Measurements from ENCODE around the gene EIF2B4. TPM values are rescaled to one million over a fixed set of nuclear protein-coding genes. Genes with fewer than 3 reads are reported as not detected.

The EIF2B4 gene
- total RNA-seq = 25.2 and 27.7 TPM in 2 replicates

DNA sequence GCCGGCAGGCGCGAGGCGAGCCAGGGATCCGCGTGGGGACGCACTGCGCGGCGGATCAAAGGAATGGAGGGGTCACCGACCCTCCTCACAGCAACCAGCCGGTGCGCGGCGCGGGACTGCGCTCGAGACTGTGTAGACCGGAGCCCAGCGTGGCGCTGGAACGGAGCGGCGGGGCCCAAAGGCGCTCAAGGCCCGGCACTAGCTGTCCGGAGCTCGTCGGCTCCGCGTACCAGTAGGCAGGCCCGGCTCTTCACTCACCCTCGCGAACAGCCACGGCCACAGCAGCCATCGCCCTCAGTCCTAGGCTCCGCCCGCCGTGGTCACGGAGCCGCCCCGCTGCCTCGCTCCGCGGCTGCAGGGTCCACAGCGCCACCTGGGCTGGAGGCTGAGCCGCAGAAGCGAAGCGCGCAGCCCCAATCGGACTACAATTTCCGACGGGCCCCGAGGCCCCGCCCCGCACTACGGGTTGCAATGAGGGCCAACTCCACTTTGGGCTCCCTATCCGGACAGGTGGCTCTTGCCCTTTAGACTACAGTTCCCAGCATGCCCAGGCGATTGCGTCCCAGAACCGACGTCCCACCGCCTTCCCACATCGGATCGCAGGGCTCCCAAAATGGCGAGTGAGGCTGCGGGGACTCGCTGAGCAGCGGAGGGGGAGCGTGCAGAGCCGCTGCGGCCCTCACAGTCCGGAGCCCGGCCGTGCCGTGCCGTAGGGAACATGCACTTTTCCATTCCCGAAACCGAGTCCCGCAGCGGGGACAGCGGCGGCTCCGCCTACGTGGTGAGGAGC is at the start of gene EIF2B4, which contains the start of gene SNX17:
EIF2B4 (minus strand) TSS at position 313 of the 790 bp plus-strand sequence; CDS start at position 289, 24 bp downstream.
SNX17 (plus strand) TSS at position 591 of the 790 bp plus-strand sequence; CDS start at position 719, 128 bp downstream.

DNA sequence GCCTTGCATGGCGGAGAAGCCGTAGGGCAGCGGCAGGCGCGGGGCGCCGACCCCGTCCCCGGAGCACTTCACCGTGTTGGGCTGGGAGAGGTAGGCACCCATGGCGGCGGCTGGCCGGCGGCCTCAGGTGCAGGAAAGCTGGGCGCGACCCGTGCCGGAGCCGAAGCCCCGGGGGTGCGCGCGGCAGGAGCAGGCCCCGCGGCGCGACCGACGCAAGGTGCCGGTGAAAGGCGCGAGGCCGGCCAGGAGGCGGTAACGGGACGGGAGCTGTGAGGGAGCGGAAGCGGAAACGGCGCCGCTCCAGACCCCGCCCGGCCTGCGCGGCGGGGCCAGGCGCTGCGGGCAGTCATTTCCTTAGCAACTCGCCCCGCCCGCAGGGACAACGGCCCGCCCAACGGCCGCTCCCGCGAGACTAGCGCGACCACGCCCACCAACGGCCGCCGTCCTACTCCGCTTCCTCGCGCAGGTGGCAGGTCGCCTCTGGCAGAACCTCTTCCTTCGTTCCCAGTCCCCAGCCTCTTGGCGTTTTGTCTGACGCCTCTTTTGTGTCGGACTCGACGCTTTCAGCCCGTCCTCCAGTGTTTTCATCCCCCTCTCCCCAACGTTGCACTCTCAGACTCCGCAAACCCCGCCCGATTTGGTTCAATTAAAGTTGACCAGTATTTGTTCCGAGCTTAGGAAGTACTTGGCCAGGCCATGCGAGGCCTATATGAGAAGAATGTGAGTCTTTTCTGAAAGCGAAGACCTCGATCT is 39.4 kb upstream of the EIF2B4 start, which contains the start of gene PPM1G:
PPM1G (minus strand) TSS at position 271 of the 753 bp plus-strand sequence; CDS start at position 102, 169 bp downstream.

DNA sequence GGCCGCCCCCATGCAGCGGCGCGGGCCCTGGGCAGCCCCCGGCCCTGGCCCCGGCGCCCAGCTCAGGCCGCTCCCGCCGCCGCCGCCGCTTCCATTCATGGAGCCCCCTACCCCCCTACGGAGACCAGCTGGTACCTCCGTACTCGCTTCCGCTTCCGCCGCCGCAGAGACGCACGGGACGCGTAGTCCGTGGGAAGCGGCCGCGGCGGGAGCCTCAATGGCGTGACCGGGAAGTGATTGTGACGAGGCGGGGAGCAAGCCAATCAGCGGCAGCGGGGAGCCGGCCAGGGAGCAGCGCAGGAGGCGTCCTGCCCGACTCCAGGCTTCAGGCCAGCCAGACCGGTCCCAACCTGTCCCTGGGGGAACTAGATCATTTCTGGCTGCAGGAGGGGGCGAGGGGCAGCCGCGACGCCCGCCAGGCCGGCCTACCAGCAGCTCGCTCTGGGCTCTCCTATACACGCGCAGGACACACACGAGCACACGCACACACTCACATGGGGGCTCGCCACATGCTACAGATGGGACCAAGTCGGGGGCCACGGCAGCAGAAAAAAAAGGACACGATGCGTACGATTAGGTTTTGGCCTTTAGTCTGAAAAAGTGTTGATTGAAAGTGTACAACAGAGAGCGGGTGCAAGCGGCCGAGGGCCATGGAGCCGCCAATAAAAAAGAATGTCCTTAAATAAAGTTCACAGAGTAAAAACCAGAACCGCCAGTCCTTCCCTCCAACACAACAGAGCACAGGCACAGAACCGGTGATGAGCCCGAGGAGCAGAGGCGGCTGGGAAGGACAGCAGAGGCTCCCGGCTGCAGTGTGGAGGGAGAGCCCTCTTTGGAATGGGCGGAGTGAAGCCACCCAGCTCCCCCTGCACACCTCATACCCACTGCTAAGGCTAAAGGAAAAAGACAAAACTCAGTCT is 10.7 kb upstream of the EIF2B4 start, which contains the start of gene ZNF513:
ZNF513 (minus strand) TSS at position 109 of the 920 bp plus-strand sequence. CDS start 208 bp downstream, outside the sequence.

DNA sequence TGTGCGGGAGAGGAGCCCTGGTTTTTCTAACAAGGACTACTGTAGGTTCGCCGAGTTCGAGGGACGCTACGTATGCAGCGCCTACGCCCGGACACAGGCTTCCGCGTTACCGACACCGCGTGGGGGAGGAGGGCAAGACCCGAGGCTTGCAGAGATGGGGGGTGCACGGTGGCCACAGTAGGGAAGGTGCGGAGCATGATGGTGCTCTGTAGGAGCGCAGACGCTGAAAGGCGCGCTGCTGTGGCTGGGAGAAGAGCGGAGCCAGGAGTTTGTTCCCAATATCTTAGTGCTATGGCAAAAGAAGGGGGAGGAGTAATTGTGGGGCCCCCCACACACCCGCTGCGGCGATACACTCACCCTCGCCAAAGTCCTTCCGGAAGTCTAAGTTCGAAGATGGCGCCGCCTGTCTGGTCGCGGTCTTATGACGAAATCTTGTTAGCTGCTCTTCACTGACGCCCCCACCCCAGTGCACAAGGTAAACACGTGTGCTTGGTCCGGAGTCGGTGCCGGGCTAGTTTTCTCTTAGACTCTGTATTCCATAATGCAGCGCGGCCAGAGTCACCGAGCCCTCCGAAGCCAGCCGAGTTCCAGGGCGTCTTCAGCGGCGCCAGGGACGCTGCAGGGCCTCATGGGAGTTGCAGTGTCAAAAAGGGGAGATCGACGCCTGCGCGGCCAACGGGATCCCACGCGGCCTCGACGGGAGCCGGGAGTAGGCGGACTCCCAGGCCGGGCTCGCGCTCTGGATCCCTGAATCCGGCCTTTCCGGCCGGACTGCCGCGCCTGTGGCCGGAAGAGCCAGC is 13.6 kb downstream of the EIF2B4 start, which contains the start of gene GTF3C2:
GTF3C2 (minus strand) TSS at position 383 of the 800 bp plus-strand sequence. CDS start 13,210 bp downstream, outside the sequence.

DNA sequence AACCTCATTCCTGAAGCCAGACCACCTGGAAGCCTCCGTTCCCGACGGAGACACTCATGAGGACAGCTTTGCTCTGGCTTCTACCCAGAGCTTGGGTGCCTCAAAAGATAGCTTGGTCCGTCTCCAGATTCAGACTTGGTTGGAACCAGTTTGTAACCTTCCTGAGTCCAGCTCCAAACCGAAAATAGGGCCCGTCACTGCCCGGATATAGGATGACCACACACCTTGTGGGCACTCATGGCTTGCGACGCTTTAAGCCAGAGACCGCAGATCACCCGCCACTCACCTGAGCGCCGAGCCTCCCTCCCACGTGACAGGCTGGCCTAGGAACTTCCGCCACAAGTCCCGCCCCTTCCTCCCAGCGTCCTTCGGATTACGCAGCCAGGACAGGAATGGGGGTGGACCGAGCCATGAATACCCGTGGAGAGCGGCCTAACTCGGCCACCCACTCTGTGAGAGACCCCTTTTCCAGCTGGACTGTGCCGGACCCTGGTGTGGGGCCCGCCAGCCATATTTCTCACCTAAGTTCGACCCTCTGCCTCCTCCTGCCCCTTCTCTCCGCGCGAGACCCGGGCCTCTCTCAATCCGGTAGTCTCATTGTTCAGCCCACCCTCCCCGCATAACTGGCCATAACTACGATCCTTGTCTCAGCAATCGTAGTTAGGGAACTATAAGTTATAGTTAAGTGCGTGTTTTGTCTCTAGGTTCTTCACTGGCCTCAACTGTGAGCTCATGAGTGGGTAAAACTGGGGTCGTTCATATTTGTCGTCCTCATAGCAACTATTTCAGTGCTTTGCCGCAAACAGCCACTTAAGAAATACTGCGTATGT is 47.2 kb downstream of the EIF2B4 start, which contains the start of gene MPV17:
MPV17 (minus strand) TSS at position 332 of the 830 bp plus-strand sequence. CDS start 580 bp downstream, outside the sequence.

Other genes starting within 250 kb of the EIF2B4 start
- 0.13 and 0.20 TPM in 2 replicates for gene ABHD1, start 246.5 kb downstream of the EIF2B4 start, total RNA-seq
- gene PREB, start 235.7 kb downstream of the EIF2B4 start, total RNA-seq = 43.3 and 48.8 TPM in 2 replicates
- not detected in 2 replicates for gene PRR30, start 230.9 kb downstream of the EIF2B4 start, total RNA-seq
- gene TCF23, start 221.3 kb downstream of the EIF2B4 start, total RNA-seq = not detected in 2 replicates
- gene ATRAID, start 158.3 kb downstream of the EIF2B4 start, total RNA-seq = 155 and 179 TPM in 2 replicates
- gene SLC5A6, start 158.1 kb downstream of the EIF2B4 start, total RNA-seq = 17.2 and 25.6 TPM in 2 replicates
- gene CAD, start 153.0 kb downstream of the EIF2B4 start, total RNA-seq = 37.3 and 75.5 TPM in 2 replicates
- gene SLC30A3, start 107.3 kb downstream of the EIF2B4 start, total RNA-seq = 0.03 and 0.26 TPM in 2 replicates
- not detected in 2 replicates for gene DNAJC5G, start 94.9 kb downstream of the EIF2B4 start, total RNA-seq
- gene TRIM54, start 87.9 kb downstream of the EIF2B4 start, total RNA-seq = 0.10 TPM in 1 of 2 replicates, not detected in the other
- gene UCN, start 61.9 kb downstream of the EIF2B4 start, total RNA-seq = 0.85 and 1.2 TPM in 2 replicates
- 71.7 and 83.5 TPM in 2 replicates for gene MPV17, start 47.2 kb downstream of the EIF2B4 start, total RNA-seq
- gene GTF3C2, start 13.6 kb downstream of the EIF2B4 start, total RNA-seq = 24.6 and 31.1 TPM in 2 replicates
- gene SNX17, start 278 bp upstream of the EIF2B4 start, total RNA-seq = 111 and 145 TPM in 2 replicates
- gene ZNF513, start 10.4 kb upstream of the EIF2B4 start, total RNA-seq = 8.9 and 10.6 TPM in 2 replicates
- 59.6 and 68.3 TPM in 2 replicates for gene PPM1G, start 39.3 kb upstream of the EIF2B4 start, total RNA-seq
- gene NRBP1, start 58.3 kb upstream of the EIF2B4 start, total RNA-seq = 99.9 and 108 TPM in 2 replicates
- gene KRTCAP3, start 72.0 kb upstream of the EIF2B4 start, total RNA-seq = 0.39 TPM in 1 of 2 replicates, not detected in the other
- gene IFT172, start 119.4 kb upstream of the EIF2B4 start, total RNA-seq = 38.3 and 43.3 TPM in 2 replicates
- gene FNDC4, start 124.9 kb upstream of the EIF2B4 start, total RNA-seq = 39.9 and 52.9 TPM in 2 replicates
- 7.4 and 8.5 TPM in 2 replicates for gene GCKR, start 126.5 kb upstream of the EIF2B4 start, total RNA-seq
- 16.3 and 21.9 TPM in 2 replicates for gene ZNF512, start 212.7 kb upstream of the EIF2B4 start, total RNA-seq

Data from smooth muscle cell of the pulmonary artery (primary cell).